ENCODE results near the gene ACP1.

Gene ACP1

GRCh38 chr2:282371-283263 is 17.9 kb downstream of the ACP1 start:
- no peak for DNase-seq

- no peak for DNase-seq
Measured at GRCh38 chr2:283996-284794, 19.4 kb downstream of the ACP1 start.

DNA sequence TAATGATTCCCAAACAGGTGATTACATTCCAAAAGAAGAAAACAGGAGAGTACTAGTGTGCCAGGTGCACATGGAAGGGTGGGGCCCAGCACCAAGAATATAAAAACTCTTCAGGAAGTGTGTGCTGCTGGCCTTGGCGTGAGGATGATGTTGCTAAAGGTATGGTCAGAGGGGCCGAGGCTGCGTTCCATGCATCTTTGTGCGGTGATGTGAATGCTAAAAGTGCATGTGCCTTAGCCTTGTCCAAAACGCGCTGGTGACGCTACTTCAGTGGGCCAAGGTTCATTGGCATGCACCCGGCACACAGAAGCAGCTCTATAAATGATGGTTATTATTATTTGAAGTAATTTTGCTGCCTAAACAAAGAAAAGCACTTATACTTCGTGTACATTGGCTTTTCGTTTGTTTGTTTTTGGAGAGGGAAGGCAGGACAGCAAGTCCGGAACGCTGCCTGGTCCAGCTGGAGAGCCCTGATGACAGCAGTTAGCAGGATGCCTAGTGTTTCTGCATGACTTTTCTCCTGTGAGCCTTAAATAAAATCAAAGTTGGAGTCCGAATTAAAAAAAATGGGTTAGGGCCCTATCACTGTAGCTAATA is 20.2 kb downstream of the ACP1 start:
- DNase-seq, result no peak

DNA sequence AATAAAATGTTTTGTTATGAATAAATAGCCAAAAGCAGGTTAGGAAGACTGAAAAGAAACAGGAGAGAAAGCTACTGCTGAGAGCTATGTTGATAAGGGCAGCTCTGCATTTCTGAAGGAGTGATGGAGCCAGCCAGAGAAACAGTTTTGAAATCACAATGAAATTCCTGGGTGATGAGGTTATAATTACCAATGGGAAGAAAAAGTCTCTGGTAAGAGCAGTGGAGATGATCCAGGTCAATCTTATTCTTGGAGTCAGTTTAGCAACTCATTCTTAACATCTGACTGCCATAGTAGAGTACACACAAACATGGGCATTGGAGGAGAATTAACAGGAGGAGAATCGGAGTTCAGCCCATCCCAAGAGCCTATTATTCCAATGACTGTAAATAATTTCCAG is 20.8 kb downstream of the ACP1 start:
- no peak for DNase-seq

GRCh38 chr2:286035-286434 is 21.3 kb downstream of the ACP1 start:
- DNase-seq, result no peak

DNA sequence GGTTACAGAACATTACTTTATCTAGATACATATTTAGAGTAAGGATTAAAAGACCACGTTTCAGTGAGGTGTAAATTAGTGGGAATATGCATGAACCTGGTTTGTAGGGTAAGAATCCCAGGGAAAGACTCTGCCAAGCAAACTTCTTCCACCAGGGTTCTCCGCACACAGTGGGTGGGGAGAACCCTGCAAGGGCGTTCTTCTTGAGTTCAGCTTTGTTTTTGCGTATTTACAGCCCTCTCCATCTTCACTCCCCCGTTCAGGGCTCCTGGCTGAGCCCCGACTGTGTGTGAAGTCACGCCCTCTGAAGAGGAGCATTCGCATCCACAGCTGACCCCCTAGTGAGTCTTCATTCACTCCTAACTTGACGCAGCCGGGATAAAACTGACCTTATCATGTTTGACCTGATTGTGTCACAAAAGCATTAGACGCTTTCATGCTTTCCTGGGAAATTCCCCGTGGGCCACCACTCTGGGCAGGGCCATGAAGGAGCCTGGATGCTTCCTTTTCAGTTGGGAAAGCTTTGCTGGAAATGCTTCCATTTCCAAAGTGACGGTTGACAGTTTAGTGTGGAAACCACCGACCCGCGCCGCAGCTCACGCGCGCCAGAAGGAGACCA is 22.1 kb downstream of the ACP1 start:
- DNase-seq, result no peak

- peak; percentile 29 for DNase-seq
Measured at GRCh38 chr2:287471-287885, 22.7 kb downstream of the ACP1 start.

DNA sequence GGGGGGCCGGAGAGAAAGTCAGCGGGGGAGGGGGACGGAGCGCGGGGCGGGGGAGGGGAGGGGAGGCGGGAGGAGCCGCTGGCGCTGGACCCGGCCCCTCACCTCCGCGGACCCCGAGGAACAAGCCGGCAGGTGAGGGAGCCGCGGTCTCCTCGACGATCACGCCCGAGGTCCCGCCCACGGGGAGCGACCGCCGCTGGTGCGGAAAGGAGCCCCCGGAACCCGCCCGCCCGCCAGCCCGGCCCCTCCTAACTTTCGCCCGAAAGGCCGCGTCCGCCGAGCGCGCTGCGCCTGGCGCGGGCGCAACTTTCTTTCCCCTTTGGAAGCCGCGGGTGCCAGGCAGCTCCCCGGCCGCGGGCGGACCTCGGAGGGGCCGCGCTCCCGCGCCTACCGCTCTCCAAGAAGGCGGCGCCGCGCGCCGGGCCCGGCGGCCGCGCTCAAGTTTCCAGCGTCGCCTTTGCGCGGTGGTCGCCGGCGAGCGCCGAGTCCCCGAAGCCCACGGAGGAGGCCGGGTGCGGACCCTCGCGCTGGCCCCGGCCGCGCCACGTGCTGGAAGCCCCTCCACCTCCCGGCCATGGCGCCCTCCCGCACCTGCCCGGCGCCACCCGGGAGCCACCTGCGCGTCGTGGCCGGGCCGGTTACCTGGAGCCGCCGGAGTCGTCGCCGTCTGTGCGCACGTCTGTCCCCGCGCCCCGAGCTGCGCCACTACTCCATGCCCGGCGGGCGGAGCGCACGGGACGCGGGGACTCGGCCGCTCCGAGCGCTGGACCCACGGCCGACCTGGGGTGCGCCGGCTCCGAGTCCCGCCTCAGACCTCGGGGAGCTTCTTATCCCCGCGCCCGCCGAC is 23.4 kb downstream of the ACP1 start, which contains the start of gene ALKAL2:
TSS of gene ALKAL2 (minus strand) at position 181 of the 847 bp plus-strand sequence. CDS start 256 bp downstream, outside the sequence.
- no peak for DNase-seq

- DNase-seq, result peak; percentile 9
Measured at GRCh38 chr2:288758-289361, 24.1 kb downstream of the ACP1 start.

DNA sequence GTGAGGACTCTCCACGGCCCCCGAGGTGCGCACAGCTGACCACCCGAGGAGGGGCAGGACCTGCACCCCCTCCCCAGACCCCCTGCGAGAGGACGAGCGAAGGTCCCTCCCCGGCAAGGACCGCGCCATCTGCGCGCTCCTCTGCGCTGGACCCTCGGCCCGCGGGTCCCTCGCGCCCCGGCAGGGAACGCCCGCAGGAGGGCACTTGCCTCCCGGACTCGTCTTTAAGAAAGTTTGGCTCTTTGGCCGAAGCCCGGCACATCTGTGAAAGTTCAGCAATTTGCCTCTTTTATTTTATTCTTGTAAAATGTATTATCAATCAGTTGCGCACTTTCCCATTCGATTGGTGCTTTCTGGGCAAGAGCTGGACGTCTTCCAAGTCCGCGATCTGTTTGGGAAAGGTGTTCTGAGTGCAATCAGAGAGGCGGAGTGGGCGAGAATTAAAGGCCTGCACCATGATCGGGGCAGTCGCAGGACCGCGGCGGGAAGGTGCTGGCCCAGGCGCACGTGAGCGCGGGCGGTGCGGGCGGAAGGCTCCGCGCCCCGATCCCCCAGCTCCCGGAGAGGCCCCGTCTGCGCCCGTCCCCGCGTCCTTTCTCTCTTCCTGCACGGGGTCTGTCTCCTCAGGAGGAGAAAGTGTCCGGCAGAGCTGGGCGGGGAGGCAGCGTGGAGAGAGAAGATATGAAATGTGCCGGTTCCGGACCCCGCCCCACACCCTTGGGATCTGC is 24.8 kb downstream of the ACP1 start:
- peak; percentile 46 for DNase-seq

DNA sequence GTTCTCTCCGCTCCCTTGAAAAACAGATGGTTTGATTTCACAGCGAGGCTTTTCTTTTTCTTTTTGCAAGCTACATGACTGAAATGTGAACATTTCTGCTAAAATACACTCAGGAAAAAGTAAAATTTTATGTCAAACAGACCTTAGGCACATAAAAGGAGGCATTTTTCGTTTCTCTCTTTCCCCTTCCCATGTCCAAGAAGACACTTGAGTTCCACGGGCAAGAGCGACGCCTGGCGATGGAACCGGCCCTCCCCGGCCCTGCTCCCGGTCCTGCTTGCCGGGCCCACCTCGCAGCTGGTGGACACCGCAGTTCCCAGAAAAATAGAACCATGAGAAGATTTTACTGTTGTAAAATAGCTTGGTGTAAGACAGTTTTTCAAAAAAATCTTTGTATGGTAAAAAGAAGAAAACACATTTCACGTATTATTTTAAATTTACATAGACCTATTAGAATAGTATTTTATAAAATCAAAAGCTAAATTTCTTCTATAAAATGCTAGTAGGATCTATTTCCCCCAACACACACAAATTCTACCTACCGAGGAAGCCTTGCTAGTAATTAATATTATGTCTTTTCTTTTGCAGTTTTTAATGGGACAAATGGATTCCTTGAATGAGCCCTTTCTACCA is 25.5 kb downstream of the ACP1 start:
- DNase-seq, result peak; percentile 65

DNA sequence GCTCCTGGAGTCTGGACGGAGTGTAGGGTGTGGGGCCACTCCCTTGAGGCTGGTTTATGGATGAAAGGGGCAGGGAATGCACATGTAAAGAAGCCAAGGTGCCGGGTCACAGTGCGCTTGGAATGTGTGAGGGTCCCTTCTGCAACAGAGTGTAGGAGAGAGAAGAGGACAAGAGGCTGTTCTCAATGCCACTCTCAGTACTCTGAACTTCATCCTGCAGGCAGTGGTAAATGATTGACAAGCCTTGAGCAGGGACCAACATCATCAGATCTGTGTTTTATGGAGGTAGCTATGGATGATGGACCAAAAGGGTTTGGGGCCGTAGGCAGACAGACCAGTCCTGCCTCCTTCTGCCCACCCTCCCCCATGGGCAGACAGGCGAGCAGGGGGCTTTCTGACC is 30.3 kb downstream of the ACP1 start:
- DNase-seq, result no peak

- no peak for DNase-seq
Measured at GRCh38 chr2:296354-296753, 31.6 kb downstream of the ACP1 start.

GRCh38 chr2:305366-305765 is 40.6 kb downstream of the ACP1 start:
- DNase-seq, result no peak

- peak; percentile 41 for DNase-seq
Measured at GRCh38 chr2:309148-309953, 44.6 kb downstream of the ACP1 start.

- no peak for DNase-seq
Measured at GRCh38 chr2:309954-310510, 45.3 kb downstream of the ACP1 start.

GRCh38 chr2:310994-311393 is 46.2 kb downstream of the ACP1 start:
- DNase-seq, result peak; percentile 44

- no peak for DNase-seq
Measured at GRCh38 chr2:313991-314390, 49.2 kb downstream of the ACP1 start.
